HG02870 (cell line): ENCODE results near the gene MREG.
A peak's percentile ranks its signal among the peaks of the same experiment; 100 is the strongest.
"Not testable (repeated sequence)": the region's sequence is repeated elsewhere in the genome, so short reads cannot be mapped to it uniquely, and the experiment has no call there.

Experiments used
- ATAC-seq: cut with Tn5 transposase; IDR thresholded peaks from one replicate; pipeline ENCODE4 v1.9.1; 2021; ENCODE audit warnings: mild to moderate bottlenecking, moderate library complexity; ENCODE audit not compliant: unreplicated experiment

The MREG gene

GRCh38 chr2:216021768-216022565, 8.6 kb upstream of the MREG start:
- no peak for ATAC-seq

GRCh38 chr2:216018709-216019108, 5.4 kb upstream of the MREG start:
- ATAC-seq, result no peak

DNA sequence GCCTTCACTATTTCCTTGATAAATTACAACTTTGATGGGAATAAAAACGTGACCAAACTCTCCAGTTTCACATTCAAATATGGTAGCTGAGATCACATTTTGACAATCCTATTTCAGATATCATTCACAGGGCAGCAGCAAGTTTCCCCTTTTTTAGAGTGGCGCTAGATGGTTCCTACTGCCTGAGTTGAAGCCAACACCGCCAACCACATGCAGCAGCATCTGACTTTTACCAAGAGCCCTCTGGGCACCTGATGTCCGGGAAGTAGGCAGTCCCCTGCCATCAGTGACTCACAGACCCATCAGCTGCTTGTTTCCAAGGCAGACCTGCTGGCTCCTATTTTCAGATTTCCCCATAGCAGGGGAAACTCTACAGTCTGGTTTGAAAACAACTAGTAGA, 4.0 kb upstream of the MREG start:
- no peak for ATAC-seq

GRCh38 chr2:216016581-216016980, 3.2 kb upstream of the MREG start:
- ATAC-seq, result no peak

DNA sequence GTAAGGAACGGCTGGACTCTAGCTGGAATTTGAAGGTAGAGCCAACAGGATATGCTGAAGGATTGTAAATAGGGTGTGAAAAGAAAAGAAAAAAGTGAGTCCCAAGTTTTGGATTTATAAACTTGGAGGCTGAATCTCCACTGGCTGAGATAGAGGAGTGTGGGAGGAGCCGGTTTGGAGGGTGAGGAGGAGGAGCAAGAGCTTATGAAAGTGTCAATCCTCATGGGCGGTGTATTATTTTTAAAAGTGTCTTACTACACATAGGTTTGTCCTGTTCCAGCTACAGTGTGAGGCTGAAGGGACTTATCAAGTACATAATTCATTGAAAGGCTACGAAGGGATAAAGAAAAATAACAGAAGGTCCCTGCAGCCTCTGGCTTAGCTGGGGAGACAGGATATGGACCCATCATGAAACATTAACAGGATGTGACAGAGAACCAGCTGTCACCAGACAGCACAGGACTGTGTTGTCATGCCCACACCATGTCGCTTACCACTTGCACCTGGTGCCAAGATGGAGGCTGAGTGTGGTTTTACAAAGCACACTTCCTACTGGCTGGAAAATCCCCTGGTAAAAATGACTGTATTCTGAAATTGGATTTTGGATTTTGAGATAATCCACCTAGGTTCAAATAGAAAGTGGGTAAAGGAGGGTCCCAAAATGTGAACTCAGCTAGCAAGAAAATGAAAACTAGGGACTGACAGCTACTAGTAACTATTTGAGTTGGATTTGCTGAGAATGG, 2.5 kb upstream of the MREG start:
- peak; percentile 69 for ATAC-seq

DNA sequence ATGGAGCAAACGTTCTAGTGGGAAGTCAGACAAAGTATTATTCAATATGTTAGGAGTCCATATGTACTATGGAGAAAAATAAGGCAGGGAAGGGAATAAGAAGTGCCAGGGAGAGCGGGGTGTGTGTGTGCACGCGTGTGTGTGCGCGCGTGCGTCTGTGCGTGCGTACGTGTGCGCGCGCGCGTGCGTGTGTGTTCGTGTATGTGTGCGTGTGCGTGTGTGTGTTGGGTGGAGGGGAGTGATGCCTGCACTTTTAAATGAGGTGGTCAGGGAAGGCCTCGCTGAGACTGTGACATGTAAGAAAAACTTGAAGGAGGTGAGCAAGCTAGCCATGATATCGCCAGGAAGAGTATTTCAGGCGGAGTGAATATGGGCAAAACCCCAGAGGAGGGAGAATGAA, 1.6 kb upstream of the MREG start:
- no peak for ATAC-seq

GRCh38 chr2:216014006-216014405, 655 bp upstream of the MREG start:
- no peak for ATAC-seq

GRCh38 chr2:216012830-216013079, 596 bp downstream of the MREG start:
- ATAC-seq, result no peak

- no peak for ATAC-seq
Measured at GRCh38 chr2:216012133-216012829, 1.1 kb downstream of the MREG start.

DNA sequence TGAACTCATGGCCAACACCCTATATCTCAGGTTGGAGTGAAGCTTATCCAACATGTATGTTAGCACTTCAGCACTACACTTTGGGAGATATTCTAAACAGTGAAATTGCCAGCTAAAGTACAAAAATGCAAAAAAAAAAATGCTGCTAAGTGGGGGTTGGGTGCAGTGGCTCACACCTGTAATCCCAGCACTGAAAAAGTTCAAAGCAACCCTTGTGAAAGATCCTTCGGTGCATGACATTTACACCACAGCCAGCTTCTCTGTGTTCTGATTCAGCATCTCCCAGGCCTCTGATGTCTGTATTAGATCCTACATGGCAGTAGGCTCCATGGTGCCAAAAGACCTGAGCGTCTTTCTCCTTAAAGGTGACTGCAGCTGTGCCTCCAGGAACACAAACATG, 4.1 kb downstream of the MREG start:
- ATAC-seq, result not testable (repeated sequence)

GRCh38 chr2:216008387-216008786, 5.0 kb downstream of the MREG start:
- no peak for ATAC-seq

DNA sequence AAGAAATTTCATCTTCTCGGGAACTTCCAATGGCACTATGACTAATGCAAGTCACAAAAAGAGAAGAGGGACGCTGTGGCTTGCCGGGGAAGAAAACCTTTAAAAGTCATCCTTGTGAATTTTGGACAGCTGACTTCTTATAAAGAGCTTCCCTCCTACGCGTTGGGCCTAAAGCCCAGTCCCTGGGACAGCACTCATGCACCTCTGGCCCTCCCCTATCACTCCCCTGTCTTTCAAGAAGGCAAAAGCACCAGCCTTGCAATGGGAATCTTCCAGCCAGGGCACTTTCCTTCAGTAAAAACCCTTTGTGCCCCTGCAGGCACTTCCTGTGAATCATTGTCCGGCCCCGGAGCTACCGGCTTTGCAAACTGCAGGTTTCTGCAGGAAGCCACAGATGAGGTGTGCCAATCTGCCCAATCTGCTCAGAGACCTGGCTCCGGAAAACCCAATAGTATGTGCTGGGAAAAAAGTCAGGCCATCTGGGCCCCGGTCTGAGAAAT, 7.1 kb downstream of the MREG start:
- ATAC-seq, result peak; percentile 33

DNA sequence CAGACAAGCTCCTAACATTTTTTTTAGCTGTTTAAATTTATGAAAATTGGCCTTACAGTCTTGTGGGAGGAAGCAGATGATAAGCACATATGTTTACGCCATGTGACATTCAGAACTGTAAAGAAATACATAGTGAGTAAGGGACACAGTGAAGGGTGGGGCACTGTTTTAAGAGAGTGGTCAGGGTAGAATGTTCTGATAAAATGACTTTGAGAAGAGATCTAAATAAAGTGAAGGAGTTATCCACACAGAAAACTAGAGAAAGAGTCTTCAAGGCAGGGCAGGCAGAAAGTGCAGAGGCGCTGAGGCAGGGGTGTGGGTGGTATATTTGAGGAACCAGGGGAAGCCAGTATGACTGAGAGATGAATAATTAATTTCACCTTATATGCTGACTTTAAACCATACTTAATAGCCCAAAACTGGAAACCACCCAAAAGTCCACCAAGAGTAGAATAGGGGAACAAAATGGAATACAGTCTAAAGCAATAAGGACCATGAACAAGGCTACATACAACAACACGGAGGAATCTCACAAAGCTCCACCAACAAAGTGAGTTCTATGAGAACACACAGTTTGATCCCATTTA, 8.6 kb downstream of the MREG start:
- ATAC-seq, result no peak

DNA sequence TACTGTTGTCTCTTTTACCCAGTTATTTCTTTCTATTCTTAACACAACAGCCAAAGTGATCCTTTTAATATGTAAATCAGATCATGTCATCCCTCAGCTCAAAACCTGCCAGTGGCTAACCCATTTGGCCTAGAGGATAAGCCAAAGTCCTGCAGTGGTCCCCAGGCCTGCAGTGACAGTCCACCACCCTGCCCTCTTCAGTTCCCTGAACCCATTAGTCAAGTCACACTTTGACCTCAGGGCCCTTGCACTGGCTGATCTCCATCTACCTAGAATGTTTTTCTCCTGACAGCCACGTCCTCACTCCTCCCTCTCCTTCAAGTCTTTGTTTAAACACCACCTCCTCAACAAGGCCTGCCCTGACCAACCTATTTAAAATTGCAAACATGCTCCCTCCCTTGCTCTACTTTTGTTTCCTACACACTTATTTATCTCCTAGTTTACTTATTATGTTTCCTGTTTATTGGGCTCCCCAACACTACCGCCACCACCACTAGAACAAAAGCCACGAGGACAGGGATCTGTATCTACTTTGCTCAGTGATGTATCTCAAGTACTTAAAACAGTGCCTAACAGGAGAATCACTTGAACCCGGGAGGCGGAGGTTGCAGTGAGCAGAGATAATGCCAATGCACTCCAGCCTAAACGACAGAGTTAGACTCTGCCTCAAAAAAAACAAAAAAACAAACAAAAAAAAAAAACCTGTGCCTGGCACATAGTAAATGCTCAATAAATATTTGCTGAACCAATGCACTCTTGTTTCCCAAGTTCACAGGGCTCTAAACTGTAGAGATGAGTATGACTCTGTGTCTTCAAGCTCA, 9.3 kb downstream of the MREG start:
- no peak for ATAC-seq

GRCh38 chr2:216002693-216003092, 10.7 kb downstream of the MREG start:
- no peak for ATAC-seq

GRCh38 chr2:216002101-216002678, 11.2 kb downstream of the MREG start:
- ATAC-seq, result no peak

- no peak for ATAC-seq
Measured at GRCh38 chr2:216001216-216002100, 11.9 kb downstream of the MREG start.

GRCh38 chr2:215998636-215999035, 14.7 kb downstream of the MREG start:
- no peak for ATAC-seq

DNA sequence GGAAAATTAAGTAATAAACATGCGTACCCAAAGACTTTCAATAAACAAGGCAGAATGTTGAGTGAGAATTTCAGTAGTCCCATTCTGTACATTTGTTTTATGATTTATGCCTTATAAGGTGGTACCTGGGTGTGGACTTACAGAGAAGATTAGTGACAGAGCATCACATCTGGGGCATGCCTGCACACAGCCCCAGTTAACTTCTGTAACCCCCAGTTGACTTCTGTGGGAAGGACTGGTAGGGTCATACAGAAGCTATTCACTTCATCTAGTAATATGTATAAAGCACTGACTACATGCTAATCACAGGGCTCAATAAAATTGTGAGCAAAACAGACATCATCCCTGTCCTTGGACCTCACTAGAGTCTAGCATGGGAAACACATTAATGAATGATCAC, 16.1 kb downstream of the MREG start:
- ATAC-seq, result no peak
